BLaER1 treated with 17β-estradiol and CSF1 and Interleukin-3, amounts not matched to agents 10 nM and 100 nM (cell line): ENCODE results near the gene RACK1.

ENCODE experiments used
- H3K27ac ChIP-seq, 11 experiments: shearing (Covaris generic); formaldehyde crosslinking; 2 replicates each; pipeline ENCODE4 v1.8.1; 2022
- H3K27me3 ChIP-seq, 11 experiments: shearing (Covaris generic); formaldehyde crosslinking; 2 replicates each; pipeline ENCODE4 v1.8.1; 2022
- H3K36me3 ChIP-seq, 11 experiments: shearing (Covaris generic); formaldehyde crosslinking; 2 replicates each; pipeline ENCODE4 v1.8.1; 2022
- H3K4me1 ChIP-seq, 10 experiments: shearing (Covaris generic); formaldehyde crosslinking; 2 replicates each; pipeline ENCODE4 v1.8.1; 2022
- H3K4me2 ChIP-seq, 11 experiments: shearing (Covaris generic); formaldehyde crosslinking; 2 replicates each; pipeline ENCODE4 v1.8.1; 2022
- H3K4me3 ChIP-seq, 10 experiments: shearing (Covaris generic); formaldehyde crosslinking; 2 replicates each; pipeline ENCODE4 v1.8.1; 2022
- H3K9ac ChIP-seq, 11 experiments: shearing (Covaris generic); formaldehyde crosslinking; 2 replicates each; pipeline ENCODE4 v1.8.1; 2022
- H3K9me3 ChIP-seq, 11 experiments: shearing (Covaris generic); formaldehyde crosslinking; replicated peaks in 1 of 11; 2 replicates each; pipeline ENCODE4 v1.8.1; 2022
- H4K20me1 ChIP-seq, 11 experiments: shearing (Covaris generic); formaldehyde crosslinking; 2 replicates each; pipeline ENCODE4 v1.8.1; 2022
- Cebpa-rat ChIP-seq, 11 experiments: shearing (Covaris generic); IDR thresholded peaks; 2 replicates each; pipeline ENCODE4 v1.8.1; 2022

Gene RACK1

DNA sequence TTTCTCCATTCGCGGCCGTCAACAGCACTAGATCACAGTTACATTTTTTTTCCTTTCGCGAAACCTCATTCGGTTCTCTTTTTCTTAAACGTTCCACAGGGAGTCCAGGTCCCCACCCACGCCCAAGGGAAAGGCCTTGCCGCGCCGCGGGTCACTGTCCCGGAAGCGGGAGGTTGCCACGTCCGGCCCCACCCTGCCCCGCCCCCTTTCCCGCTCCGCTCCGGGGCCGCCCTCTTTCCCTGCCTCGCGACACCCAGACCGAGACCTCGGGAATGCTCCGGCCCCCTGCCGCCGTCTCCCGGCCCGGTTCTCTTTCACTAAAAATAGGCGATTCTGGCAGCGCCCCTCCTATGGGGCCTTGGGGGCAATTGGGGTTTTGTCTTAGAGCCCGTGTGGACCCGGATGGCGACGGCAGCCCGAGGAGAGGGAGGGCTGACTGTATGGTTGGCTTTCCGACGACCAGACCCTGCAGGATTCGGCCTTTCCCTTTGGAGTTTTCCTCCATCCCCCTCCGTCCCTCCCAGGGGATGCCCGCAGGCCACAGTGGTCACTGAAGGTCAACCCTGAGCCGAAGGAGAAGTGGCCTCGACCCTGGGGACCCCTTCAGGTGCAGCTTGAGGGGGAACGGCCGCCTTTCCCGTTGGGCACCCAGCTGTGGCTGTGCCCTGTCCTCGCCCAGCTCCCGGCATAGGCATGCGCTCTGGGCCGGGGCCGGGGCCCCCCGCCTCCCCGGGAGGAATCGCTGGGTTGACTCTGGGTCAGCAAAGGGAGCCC, 2.8 kb upstream of the RACK1 start:
- peak overlapping the region; percentile 91 to 99 (median 96) for H3K27ac ChIP-seq
- no peaks in the 10 kb centered on the region for H3K9me3 ChIP-seq
- no peak for TF ChIP-seq Cebpa-rat (IDR thresholded peaks at IDR 0.05)
- peaks cover 22 to 42% (median 34%) of the 10 kb centered on the region in 11 experiments for H3K36me3 ChIP-seq
- peaks cover 63 to 74% (median 70%) of the 10 kb centered on the region in 10 experiments for H3K4me1 ChIP-seq
- peaks cover 40 to 65% (median 58%) of the 10 kb centered on the region in 11 experiments for H4K20me1 ChIP-seq
- H3K4me2 ChIP-seq = peak overlapping the region; percentile 94 to 100 (median 99)
- H3K9ac ChIP-seq = peak overlapping the region; percentile 90 to 99 (median 97)
- no peaks in the 10 kb centered on the region for H3K27me3 ChIP-seq
- peak overlapping the region; percentile 72 to 98 (median 88) for H3K4me3 ChIP-seq

DNA sequence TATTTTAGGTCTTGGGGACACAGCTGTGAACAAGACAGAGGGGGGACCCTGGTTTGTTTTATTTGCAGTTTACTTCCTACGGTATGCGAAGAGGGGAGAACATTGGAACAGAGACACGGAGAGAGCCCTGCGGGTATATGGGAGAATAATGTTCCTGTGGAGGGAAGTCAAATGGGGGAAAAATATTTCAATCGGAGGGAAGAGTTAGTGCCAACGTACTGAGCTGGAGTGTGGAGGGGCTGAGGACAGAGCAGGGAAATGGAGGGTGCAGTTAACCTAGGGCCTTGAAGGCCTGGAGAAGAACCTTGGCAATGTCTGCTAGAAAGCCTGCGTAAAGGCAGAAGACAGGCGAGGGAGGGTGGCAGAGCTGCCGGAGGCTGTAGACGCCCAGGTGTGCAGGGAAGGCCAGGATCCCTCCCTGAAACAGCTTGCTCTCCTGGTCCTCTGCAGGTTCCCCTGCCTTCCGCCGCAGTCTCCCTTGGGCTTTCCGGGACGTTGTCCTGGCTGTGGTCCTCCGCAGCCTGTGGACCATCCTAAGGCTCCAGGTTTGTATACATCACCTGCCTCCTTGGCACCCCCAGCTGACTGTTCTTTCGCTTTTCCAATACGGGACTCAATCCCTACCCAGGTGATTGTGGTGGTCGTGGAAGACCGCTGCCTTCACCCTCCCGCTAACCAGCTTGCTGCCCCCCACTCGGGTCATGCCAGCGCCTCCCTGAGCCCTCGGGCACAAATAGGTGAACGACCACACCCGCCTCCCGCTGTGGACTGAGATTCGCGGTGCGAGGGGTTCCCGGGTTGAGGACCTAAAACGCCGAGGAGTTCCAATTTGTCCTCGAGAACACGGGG, 1.9 kb upstream of the RACK1 start:
- Histone ChIP-seq H3K9ac (peak overlapping the region; percentile 90 to 99 (median 97)), H3K27ac (peak overlapping the region; percentile 91 to 99 (median 96)), H3K4me3 (peak overlapping the region; percentile 72 to 98 (median 88)), H3K36me3 (peaks cover 24 to 42% (median 34%) of the 10 kb centered on the region in 11 experiments), H3K27me3 (no peaks in the 10 kb centered on the region), H3K9me3 (no peaks in the 10 kb centered on the region), H4K20me1 (peaks cover 40 to 65% (median 58%) of the 10 kb centered on the region in 11 experiments), H3K4me2 (peak overlapping the region; percentile 94 to 100 (median 98)), H3K4me1 (peaks cover 63 to 74% (median 70%) of the 10 kb centered on the region in 10 experiments)
- no peak for TF ChIP-seq Cebpa-rat (IDR thresholded peaks at IDR 0.05)

DNA sequence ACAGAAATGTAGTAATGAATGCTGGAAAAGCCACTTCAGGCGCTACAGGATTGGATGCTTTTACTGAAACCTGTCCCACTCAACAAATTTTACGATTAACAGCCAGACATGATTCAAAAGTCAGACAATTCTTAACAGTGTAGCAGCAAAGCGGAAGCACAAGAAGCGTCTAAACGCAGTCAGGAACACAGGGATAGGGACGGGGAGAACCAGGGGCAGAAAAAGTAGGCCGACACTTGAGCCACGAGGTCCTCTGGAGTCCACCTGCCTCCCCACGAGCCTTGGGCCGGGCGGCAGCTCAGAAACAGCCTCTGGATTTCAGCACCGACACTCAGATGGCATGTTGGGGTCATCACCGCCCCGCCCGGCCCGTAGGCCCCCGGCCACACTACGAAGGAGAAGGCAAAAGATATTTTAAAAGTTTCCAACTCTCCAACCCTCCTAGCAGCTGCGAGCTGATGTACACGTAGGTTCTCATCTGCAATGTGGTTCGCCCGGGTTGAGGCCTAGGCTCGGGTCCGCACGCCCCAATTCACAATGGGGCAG, 615 bp downstream of the RACK1 start:
- H3K9me3 ChIP-seq = no peaks in the 10 kb centered on the region
- no peaks in the 10 kb centered on the region for H3K27me3 ChIP-seq
- peak overlapping the region; percentile 91 to 99 (median 96) for H3K27ac ChIP-seq
- H3K4me2 ChIP-seq = peak overlapping the region; percentile 94 to 100 (median 98)
- peak overlapping the region; percentile 90 to 99 (median 97) for H3K9ac ChIP-seq
- no peak for TF ChIP-seq Cebpa-rat (IDR thresholded peaks at IDR 0.05)
- peak overlapping the region; percentile 72 to 98 (median 90) for H3K4me3 ChIP-seq
- H4K20me1 ChIP-seq = peaks cover 55 to 65% (median 58%) of the 10 kb centered on the region in 11 experiments
- H3K36me3 ChIP-seq = peaks cover 47 to 52% (median 51%) of the 10 kb centered on the region in 11 experiments
- H3K4me1 ChIP-seq = peaks cover 58 to 70% (median 66%) of the 10 kb centered on the region in 10 experiments

- H3K36me3 ChIP-seq = peaks cover 58 to 63% (median 62%) of the 10 kb centered on the region in 11 experiments
- H3K4me2 ChIP-seq = peak overlapping the region; percentile 94 to 100 (median 98)
- peak overlapping the region; percentile 90 to 99 (median 97) for H3K9ac ChIP-seq
- H3K4me3 ChIP-seq = peak overlapping the region; percentile 72 to 98 (median 90)
- H3K27ac ChIP-seq = peak overlapping the region; percentile 17 to 99 (median 96); a peak in 21 of 22 replicates
- no peaks in the 10 kb centered on the region for H3K9me3 ChIP-seq
- H3K27me3 ChIP-seq = no peaks in the 10 kb centered on the region
- peaks cover 60 to 68% (median 63%) of the 10 kb centered on the region in 11 experiments for H4K20me1 ChIP-seq
- peaks cover 52 to 70% (median 62%) of the 10 kb centered on the region in 10 experiments for H3K4me1 ChIP-seq
- TF ChIP-seq Cebpa-rat (IDR thresholded peaks at IDR 0.05) = no peak
Observed at GRCh38 chr5:181242031-181242451, 1.7 kb downstream of the RACK1 start.

GRCh38 chr5:181241393-181241975, 2.2 kb downstream of the RACK1 start:
- peak overlapping the region; percentile 17 to 99 (median 96); a peak in 21 of 22 replicates for H3K27ac ChIP-seq
- no peaks in the 10 kb centered on the region for H3K27me3 ChIP-seq
- H3K36me3 ChIP-seq = peaks cover 64 to 69% (median 68%) of the 10 kb centered on the region in 11 experiments
- peaks cover 66 to 70% (median 69%) of the 10 kb centered on the region in 11 experiments for H4K20me1 ChIP-seq
- TF ChIP-seq Cebpa-rat (IDR thresholded peaks at IDR 0.05) = peak in 6 of 11 experiments; percentile 32 to 67 (median 54); a peak in 9 of 22 replicates
- H3K4me2 ChIP-seq = peak overlapping the region; percentile 94 to 100 (median 98)
- no peaks in the 10 kb centered on the region for H3K9me3 ChIP-seq
- peaks cover 51 to 70% (median 61%) of the 10 kb centered on the region in 10 experiments for H3K4me1 ChIP-seq
- H3K9ac ChIP-seq = peak overlapping the region; percentile 90 to 99 (median 97)
- peak overlapping the region; percentile 72 to 98 (median 90) for H3K4me3 ChIP-seq

DNA sequence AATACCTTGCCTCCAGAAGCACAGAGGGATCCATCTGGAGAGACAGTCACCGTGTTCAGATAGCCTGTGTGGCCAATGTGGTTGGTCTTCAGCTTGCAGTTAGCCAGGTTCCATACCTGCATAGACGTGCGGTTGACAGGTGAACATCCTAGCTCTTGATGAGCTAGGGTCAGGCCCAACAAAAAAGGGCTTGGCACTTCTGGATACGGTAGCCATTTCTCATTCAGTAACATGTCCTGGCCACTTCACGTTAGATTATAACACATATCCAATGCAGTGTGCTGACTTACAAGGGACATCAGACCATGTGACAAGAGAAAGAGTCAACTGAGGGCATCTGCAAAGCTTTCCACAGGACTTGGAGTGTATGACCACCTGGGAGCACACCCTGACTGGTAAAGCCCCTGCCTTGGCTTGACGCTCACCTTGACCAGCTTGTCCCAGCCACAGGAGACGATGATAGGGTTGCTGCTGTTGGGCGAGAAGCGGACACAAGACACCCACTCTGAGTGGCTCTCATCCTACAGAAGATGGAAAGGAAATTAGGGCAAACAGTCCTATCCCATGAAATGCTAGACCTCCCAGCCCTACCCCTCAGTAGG, 4.5 kb downstream of the RACK1 start:
- H3K27ac ChIP-seq = peak overlapping the region in 2 of 11 experiments; percentile 14 to 23; a peak in 2 of 22 replicates
- H3K27me3 ChIP-seq = no peaks in the 10 kb centered on the region
- TF ChIP-seq Cebpa-rat (IDR thresholded peaks at IDR 0.05) = no peak
- peaks cover 86 to 90% (median 89%) of the 10 kb centered on the region in 11 experiments for H3K36me3 ChIP-seq
- H4K20me1 ChIP-seq = peaks cover 81 to 92% (median 91%) of the 10 kb centered on the region in 11 experiments
- H3K9ac ChIP-seq = peak overlapping the region in 10 of 11 experiments; percentile 0 to 99 (median 26); a peak in 12 of 22 replicates
- no peak overlapping the region; a peak in 2 of 20 replicates for H3K4me3 ChIP-seq
- peak overlapping the region in 10 of 11 experiments; percentile 94 to 100 (median 98); a peak in 16 of 22 replicates for H3K4me2 ChIP-seq
- H3K4me1 ChIP-seq = peaks cover 34 to 55% (median 44%) of the 10 kb centered on the region in 10 experiments
- no peaks in the 10 kb centered on the region for H3K9me3 ChIP-seq

GRCh38 chr5:181237729-181238385, 5.8 kb downstream of the RACK1 start:
- H3K9ac ChIP-seq = peak overlapping the region in 6 of 11 experiments; percentile 13 to 38 (median 28); a peak in 6 of 22 replicates

More at GRCh38 chr5:181237729-181238385, 5.8 kb downstream of the RACK1 start:
- H3K27ac ChIP-seq = no peak overlapping the region; a peak in 1 of 22 replicates
- no peaks in the 10 kb centered on the region for H3K27me3 ChIP-seq
- no peak for TF ChIP-seq Cebpa-rat (IDR thresholded peaks at IDR 0.05)
- peaks cover 91 to 99% (median 95%) of the 10 kb centered on the region in 11 experiments for H3K36me3 ChIP-seq
- no peak overlapping the region for H3K4me3 ChIP-seq
- peaks cover 77 to 100% (median 98%) of the 10 kb centered on the region in 11 experiments for H4K20me1 ChIP-seq
- peak overlapping the region in 5 of 11 experiments; percentile 3 to 99 (median 31); a peak in 5 of 22 replicates for H3K4me2 ChIP-seq
- peaks cover 39 to 55% (median 47%) of the 10 kb centered on the region in 10 experiments for H3K4me1 ChIP-seq
- no peaks in the 10 kb centered on the region for H3K9me3 ChIP-seq
